NCI-H1092 treated with DMSO at 0.1 percent for 48 hours (cell line): ENCODE measurements around the gene ACIN1.
"Not testable (repeated sequence)": the region's sequence is repeated elsewhere in the genome, so short reads cannot be mapped to it uniquely, and the experiment has no call there.

Experiments
- DNase-seq: peaks from one replicate; lab custom pipeline; 2025; lab: John Stamatoyannopoulos, UW

The ACIN1 gene

GRCh38 chr14:23015618-23016017 lies 79.3 kb downstream of the ACIN1 start:
- no peak for DNase-seq

GRCh38 chr14:23013749-23014054 lies 81.2 kb downstream of the ACIN1 start:
- DNase-seq = not testable (repeated sequence)

GRCh38 chr14:23013054-23013748 lies 81.7 kb downstream of the ACIN1 start:
- DNase-seq = no peak

- peak; percentile 83 for DNase-seq
These were observed 84.8 kb downstream of the ACIN1 start, which contains the start of gene C14orf93 for GRCh38 chr14:23009939-23010726. C14orf93 (minus strand) TSS chr14:23010143; CDS start chr14:22999023, 11,120 bp downstream.

GRCh38 chr14:23009483-23009938 lies 85.4 kb downstream of the ACIN1 start:
- DNase-seq = peak; percentile 71

GRCh38 chr14:23008831-23009230 lies 86.1 kb downstream of the ACIN1 start:
- peak; percentile 92 for DNase-seq
